Esophagus muscularis mucosa (tissue), 4 donors: Measurements from ENCODE around the gene ZNF76. TPM values are rescaled to one million over a fixed set of nuclear protein-coding genes. Genes with fewer than 3 reads are reported as not detected.

ENCODE experiments used
- DNase-seq: peaks from one replicate; pipeline ENCODE4 v3.0.0-alpha.2; 2017; ENCODE audit errors: extremely low spot score
- H3K27ac ChIP-seq, 4 donors: fragments of 200-600 bp; sonication (generic); replicated peaks in 1 of 4; 1 replicate in 3 of 4; 2 replicates in 1 of 4; pipeline ENCODE4 v1.5.1; 2016 to 2019; ENCODE audit warnings: mild to moderate bottlenecking in 1 of 4
- H3K27me3 ChIP-seq, 4 donors: fragments of 200-600 bp; sonication (generic); one replicate each; pipeline versions ENCODE4 v1.5.1 to v1.6.0; 2016 to 2019
- H3K36me3 ChIP-seq, 4 donors: fragments of 200-600 bp; sonication (generic); one replicate each; pipeline ENCODE4 v1.5.1; 2016 to 2019
- H3K4me1 ChIP-seq, 4 donors: fragments of 200-600 bp; sonication (generic); one replicate each; pipeline ENCODE4 v1.5.1; 2016 to 2019
- H3K4me3 ChIP-seq, 4 donors: fragments of 200-600 bp; sonication (generic); 1 replicate in 2 of 4; 2 replicates in 2 of 4; pipeline ENCODE4 v1.5.1; 2016 to 2019; ENCODE audit warnings: mild to moderate bottlenecking in 4 of 4, moderate library complexity in 1 of 4
- H3K9me3 ChIP-seq, 4 donors: fragments of 200-600 bp; sonication (generic); 1 replicate in 3 of 4; 2 replicates in 1 of 4; pipeline ENCODE4 v1.5.1; 2016 to 2019
- EP300 ChIP-seq: sonication (generic); formaldehyde crosslinking; IDR thresholded peaks from one replicate; pipeline ENCODE4 v1.6.1; 2017; ENCODE audit warnings: antibody characterized with exemption
- POLR2A ChIP-seq: fragments of 450-650 bp; IDR thresholded peaks from one replicate; pipeline ENCODE4 v1.6.1; 2017; ENCODE audit warnings: antibody characterized with exemption, moderate library complexity, mild to moderate bottlenecking, low read depth
- POLR2AphosphoS5 ChIP-seq, 2 donors: sonication (generic); formaldehyde crosslinking; IDR thresholded peaks; one replicate each; pipeline ENCODE4 v1.6.1; 2017; ENCODE audit warnings: antibody characterized with exemption in 2 of 2
- WGBS: methylation state at CpG from one replicate; pipeline ENCODE4 v1.1.5; 2018; 5-methylcytosine and 5-hydroxymethylcytosine counted together
- intact Hi-C: fragments of 100-400 bp; cut with DNase I; formaldehyde crosslinking; loops from one replicate; pipeline ENCODE4 v1.15.1; 2023
- total RNA-seq, 4 donors: library from RNA; depleted of rRNA; stranded (reverse); fragments of >200 nt; gene quantifications; one replicate each; pipeline versions ENCODE4 v1.1.0 to v1.2.1, GENCODE V29; 2016
- TF ChIP-seq, protein P1 (sequence below), 3 experiments: fragments of 200-600 bp in 2 of 3; fragments of 450-650 bp in 1 of 3; sonication (generic) in 2 of 3; IDR thresholded peaks; one replicate each; pipeline ENCODE4 v1.5.1; 2017 to 2019; ENCODE audit warnings: antibody characterized with exemption in 3 of 3, mild to moderate bottlenecking in 2 of 3, moderate library complexity in 1 of 3

ZNF76 gene
- total RNA-seq, 4 donors from 2014 or later, result 33.2 to 47.0 (median 36.2) TPM

- 85% methylated on average over 10 of the region's 12 CpGs for WGBS
- TF ChIP-seq POLR2A, result no peak
- TF ChIP-seq, protein P1, sequence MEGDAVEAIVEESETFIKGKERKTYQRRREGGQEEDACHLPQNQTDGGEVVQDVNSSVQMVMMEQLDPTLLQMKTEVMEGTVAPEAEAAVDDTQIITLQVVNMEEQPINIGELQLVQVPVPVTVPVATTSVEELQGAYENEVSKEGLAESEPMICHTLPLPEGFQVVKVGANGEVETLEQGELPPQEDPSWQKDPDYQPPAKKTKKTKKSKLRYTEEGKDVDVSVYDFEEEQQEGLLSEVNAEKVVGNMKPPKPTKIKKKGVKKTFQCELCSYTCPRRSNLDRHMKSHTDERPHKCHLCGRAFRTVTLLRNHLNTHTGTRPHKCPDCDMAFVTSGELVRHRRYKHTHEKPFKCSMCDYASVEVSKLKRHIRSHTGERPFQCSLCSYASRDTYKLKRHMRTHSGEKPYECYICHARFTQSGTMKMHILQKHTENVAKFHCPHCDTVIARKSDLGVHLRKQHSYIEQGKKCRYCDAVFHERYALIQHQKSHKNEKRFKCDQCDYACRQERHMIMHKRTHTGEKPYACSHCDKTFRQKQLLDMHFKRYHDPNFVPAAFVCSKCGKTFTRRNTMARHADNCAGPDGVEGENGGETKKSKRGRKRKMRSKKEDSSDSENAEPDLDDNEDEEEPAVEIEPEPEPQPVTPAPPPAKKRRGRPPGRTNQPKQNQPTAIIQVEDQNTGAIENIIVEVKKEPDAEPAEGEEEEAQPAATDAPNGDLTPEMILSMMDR (IDR thresholded peaks at IDR 0.05), result no peak
- no peak for TF ChIP-seq POLR2AphosphoS5 (IDR thresholded peaks at IDR 0.05)
- TF ChIP-seq EP300, result no peak
- Histone ChIP-seq H3K4me3 (no peak overlapping the region), H3K27ac (no peak overlapping the region), H3K9me3 (no peaks in the 10 kb centered on the region), H3K4me1 (peaks cover 0 to 10% (median 3%) of the 10 kb centered on the region in 4 donors), H3K36me3 (peaks cover 73 to 100% (median 100%) of the 10 kb centered on the region in 4 donors), H3K27me3 (no peaks in the 10 kb centered on the region)
- DNase-seq, result no peak
- intact Hi-C loops, result no loop called here
Observed at GRCh38 chr6:35287671-35288396, 28.3 kb downstream of the ZNF76 start.

- H3K36me3 ChIP-seq, result peaks cover 68 to 100% (median 100%) of the 10 kb centered on the region in 4 donors
- WGBS, result 72% methylated on average over 4 of the region's 4 CpGs
- no peak overlapping the region for H3K4me3 ChIP-seq
- no peaks in the 10 kb centered on the region for H3K9me3 ChIP-seq
- TF ChIP-seq, protein P1 (IDR thresholded peaks at IDR 0.05), result no peak
- TF ChIP-seq POLR2A, result no peak
- no peak for TF ChIP-seq POLR2AphosphoS5 (IDR thresholded peaks at IDR 0.05)
- TF ChIP-seq EP300, result no peak
- intact Hi-C loops, result no loop called here
- H3K27me3 ChIP-seq, result no peaks in the 10 kb centered on the region
- H3K4me1 ChIP-seq, result peaks cover 0 to 10% (median 3%) of the 10 kb centered on the region in 4 donors
- no peak overlapping the region for H3K27ac ChIP-seq
- no peak for DNase-seq
Observed at GRCh38 chr6:35288834-35289233, 29.3 kb downstream of the ZNF76 start.

DNA sequence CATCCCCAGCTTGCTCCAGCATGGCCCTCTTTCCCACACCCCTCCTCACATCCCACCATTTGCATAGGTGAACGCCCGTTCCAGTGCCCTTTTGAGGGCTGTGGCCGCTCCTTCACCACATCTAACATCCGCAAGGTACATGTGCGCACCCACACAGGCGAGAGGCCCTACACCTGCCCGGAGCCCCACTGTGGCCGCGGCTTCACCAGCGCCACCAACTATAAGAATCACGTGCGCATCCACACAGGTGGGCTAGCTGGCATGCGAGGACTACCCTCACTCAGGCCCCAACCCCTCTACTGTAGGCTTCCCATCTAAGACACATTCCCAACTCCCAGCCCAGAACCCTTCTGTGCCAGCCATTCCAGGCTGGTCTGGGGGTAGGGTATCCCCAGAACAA lies 32.0 kb downstream of the ZNF76 start:
- Histone ChIP-seq H3K36me3 (peaks cover 56 to 100% (median 92%) of the 10 kb centered on the region in 4 donors), H3K27ac (no peak overlapping the region), H3K9me3 (no peaks in the 10 kb centered on the region), H3K27me3 (no peaks in the 10 kb centered on the region), H3K4me3 (no peak overlapping the region), H3K4me1 (peaks cover 0 to 10% (median 3%) of the 10 kb centered on the region in 4 donors)
- 95% methylated on average over 13 of the region's 13 CpGs for WGBS
- TF ChIP-seq, protein P1 (IDR thresholded peaks at IDR 0.05), result no peak
- no peak for TF ChIP-seq EP300
- TF ChIP-seq POLR2AphosphoS5 (IDR thresholded peaks at IDR 0.05), result no peak
- TF ChIP-seq POLR2A, result no peak
- intact Hi-C loops, result loop anchor here (5.0 kb wide), 1 partner anchor 36 kb away; no protein-coding TSS in a partner anchor
- DNase-seq, result no peak

- Histone ChIP-seq H3K4me3 (no peak overlapping the region), H3K27me3 (no peaks in the 10 kb centered on the region), H3K4me1 (peaks cover 8 to 13% (median 10%) of the 10 kb centered on the region in 4 donors), H3K27ac (no peak overlapping the region), H3K36me3 (peaks cover 52 to 96% (median 82%) of the 10 kb centered on the region in 4 donors), H3K9me3 (no peaks in the 10 kb centered on the region)
- TF ChIP-seq POLR2AphosphoS5 (IDR thresholded peaks at IDR 0.05), result no peak
- TF ChIP-seq, protein P1 (IDR thresholded peaks at IDR 0.05), result no peak
- no peak for TF ChIP-seq EP300
- TF ChIP-seq POLR2A, result no peak
- intact Hi-C loops, result loop anchor here (2.0 to 5.0 kb wide), 2 partner anchors 35 to 156 kb away; no protein-coding TSS in a partner anchor
- DNase-seq, result no peak
- WGBS, result 70% methylated on average over 15 of the region's 15 CpGs
Observed at GRCh38 chr6:35292494-35292893, 33.0 kb downstream of the ZNF76 start.
